Liver (tissue), 9 donors: ENCODE results near the gene SRCAP. TPM values are rescaled to one million over a fixed set of nuclear protein-coding genes. Genes with fewer than 3 reads are reported as not detected.

Source experiments
- DNase-seq: peaks from one replicate; pipeline ENCODE4 v3.0.0-alpha.2; 2017; ENCODE audit warnings: low spot score
- H3K27ac ChIP-seq, 2 donors: one replicate each; pipeline ENCODE4 v1.7.0; 2013; ENCODE audit warnings: inconsistent platforms in 2 of 2, low read length in 2 of 2, control low read depth in 1 of 2, low read depth in 1 of 2, mild to moderate bottlenecking in 1 of 2
- H3K27me3 ChIP-seq, 4 donors: one replicate each; pipeline versions ENCODE4 v1.6.1 to v1.7.0; 2013; ENCODE audit warnings: low read length in 3 of 4, inconsistent platforms in 1 of 4, mild to moderate bottlenecking in 1 of 4, moderate library complexity in 1 of 4; ENCODE audit not compliant: control insufficient read depth in 4 of 4, insufficient read depth in 4 of 4
- H3K36me3 ChIP-seq, 4 donors: one replicate each; pipeline versions ENCODE4 v1.6.1 to v1.7.0; 2013; ENCODE audit warnings: low read length in 3 of 4, mild to moderate bottlenecking in 3 of 4, low read depth in 1 of 4, moderate library complexity in 1 of 4; ENCODE audit not compliant: control insufficient read depth in 4 of 4, insufficient read depth in 3 of 4
- H3K4me1 ChIP-seq, 4 donors: one replicate each; pipeline versions ENCODE4 v1.6.1 to v1.7.0; 2013; ENCODE audit warnings: low read length in 3 of 4, mild to moderate bottlenecking in 3 of 4, moderate library complexity in 1 of 4; ENCODE audit not compliant: control insufficient read depth in 4 of 4, insufficient read depth in 4 of 4
- H3K4me3 ChIP-seq, 3 donors: one replicate each; pipeline versions ENCODE4 v1.6.1 to v1.7.0; 2013; ENCODE audit warnings: low read length in 3 of 3, control low read depth in 1 of 3, low read depth in 1 of 3, mild to moderate bottlenecking in 1 of 3
- H3K9ac ChIP-seq, 2 donors: one replicate each; pipeline ENCODE4 v1.7.0; 2013; ENCODE audit warnings: low read length in 2 of 2, mild to moderate bottlenecking in 2 of 2, moderate library complexity in 2 of 2, control low read depth in 1 of 2, low read depth in 1 of 2
- H3K9me3 ChIP-seq, 4 donors: one replicate each; pipeline versions ENCODE4 v1.6.1 to v1.7.0; 2013; ENCODE audit warnings: low read length in 3 of 4; ENCODE audit not compliant: control insufficient read depth in 4 of 4
- ATF3 ChIP-seq: IDR thresholded peaks from 2 replicates; pipeline ENCODE4 v1.6.1; 2016; ENCODE audit warnings: antibody characterized with exemption
- CTCF ChIP-seq: fragments of 150-350 bp; IDR thresholded peaks from 2 replicates; pipeline ENCODE4 v1.5.1; 2017; ENCODE audit warnings: improper control_type of control experiment, low read depth, low read length; ENCODE audit not compliant: missing input control
- EGR1 ChIP-seq, 2 donors: IDR thresholded peaks; 2 replicates each; pipeline ENCODE4 v1.6.1; 2016 to 2018; ENCODE audit warnings: antibody characterized with exemption in 2 of 2, low read depth in 2 of 2
- FOXA1 ChIP-seq: IDR thresholded peaks from 2 replicates; pipeline ENCODE4 v1.6.1; 2016; ENCODE audit warnings: antibody characterized with exemption
- FOXA2 ChIP-seq: IDR thresholded peaks from 2 replicates; pipeline ENCODE4 v1.6.1; 2016; ENCODE audit warnings: antibody characterized with exemption
- GABPA ChIP-seq, 2 donors: IDR thresholded peaks in 1 of 2; conservative IDR thresholded peaks in 1 of 2; 2 replicates each; pipeline ENCODE4 v1.6.1; 2016; ENCODE audit warnings: antibody characterized with exemption in 2 of 2, mild to moderate bottlenecking in 1 of 2, moderate library complexity in 1 of 2
- HNF4A ChIP-seq, 2 donors: conservative IDR thresholded peaks; 2 replicates each; pipeline ENCODE4 v1.6.1; 2016; ENCODE audit warnings: antibody characterized with exemption in 2 of 2, mild to moderate bottlenecking in 2 of 2
- HNF4G ChIP-seq: IDR thresholded peaks from 2 replicates; pipeline ENCODE4 v1.6.1; 2016; ENCODE audit warnings: antibody characterized with exemption
- JUND ChIP-seq, 2 donors: IDR thresholded peaks; 2 replicates each; pipeline ENCODE4 v1.6.1; 2016; ENCODE audit warnings: antibody characterized with exemption in 2 of 2
- MAX ChIP-seq: IDR thresholded peaks from 2 replicates; pipeline ENCODE4 v1.6.1; 2016; ENCODE audit warnings: antibody characterized with exemption
- NR2F2 ChIP-seq: IDR thresholded peaks from 2 replicates; pipeline ENCODE4 v1.6.1; 2016; ENCODE audit warnings: antibody characterized with exemption
- RAD21 ChIP-seq, 2 donors: IDR thresholded peaks; 2 replicates each; pipeline ENCODE4 v1.6.1; 2016; ENCODE audit warnings: antibody characterized with exemption in 2 of 2, mild to moderate bottlenecking in 2 of 2
- REST ChIP-seq: IDR thresholded peaks from 2 replicates; pipeline ENCODE4 v1.6.1; 2016; ENCODE audit warnings: antibody characterized with exemption, mild to moderate bottlenecking
- RXRA ChIP-seq, 2 donors: IDR thresholded peaks; 2 replicates each; pipeline ENCODE4 v1.6.1; 2017 to 2018; ENCODE audit warnings: antibody characterized with exemption in 2 of 2, mild to moderate bottlenecking in 1 of 2
- SP1 ChIP-seq: IDR thresholded peaks from 2 replicates; pipeline ENCODE4 v1.6.1; 2018; ENCODE audit warnings: antibody characterized with exemption, mild to moderate bottlenecking
- TAF1 ChIP-seq: conservative IDR thresholded peaks from 2 replicates; pipeline ENCODE4 v1.6.1; 2016; ENCODE audit warnings: antibody characterized with exemption, mild to moderate bottlenecking
- YY1 ChIP-seq: IDR thresholded peaks from 2 replicates; pipeline ENCODE4 v1.6.1; 2016; ENCODE audit warnings: antibody characterized with exemption, mild to moderate bottlenecking
- ZBTB33 ChIP-seq: IDR thresholded peaks from 2 replicates; pipeline ENCODE4 v1.6.1; 2016; ENCODE audit warnings: antibody characterized with exemption
- WGBS: extraction: QIAGEN DNeasy Blood & Tissue Kit; methylation state at CpG from one replicate; pipeline ENCODE4 v1.1.7; 2013; 5-methylcytosine and 5-hydroxymethylcytosine counted together
- polyA plus RNA-seq, 2 donors: library from polyadenylated mRNA; stranded (reverse) in 1 of 2; unstranded in 1 of 2; fragments of 200-250 nt in 1 of 2; fragments of >200 nt in 1 of 2; fragmentation: Nextera tagmentation in 1 of 2; extraction: Ambion mirVana in 1 of 2; gene quantifications; one replicate each; pipeline versions ENCODE4 v1.2.1 to v1.2.3, GENCODE V29; 2013 to 2015
- total RNA-seq, 2 donors: library from RNA; depleted of rRNA; stranded (reverse); fragments of >200 nt; gene quantifications; one replicate each; pipeline ENCODE4 v1.2.3, GENCODE V29; 2014
- donor health status: healthy.
- donor health status: healthy.
- donor health status: healthy.
- donor health status: healthy.
- donor health status: healthy.

The SRCAP gene
- total and polyA plus RNA-seq, 4 donors: 7.6 to 27.7 (median 17.7) TPM

GRCh38 chr16:30650369-30651123 is 48.4 kb upstream of the SRCAP start, which contains the start of gene PRR14:
PRR14 (plus strand) TSS chr16:30650960; CDS start chr16:30651646, 686 bp downstream.
- peaks cover 0 to 21% (median 9%) of the 10 kb centered on the region in 4 donors for H3K4me1 ChIP-seq
- TF ChIP-seq NR2F2: peak; percentile 74
- peak; percentile 89 for TF ChIP-seq ZBTB33
- peak; percentile 98 for TF ChIP-seq SP1
- peak; percentile 39 to 62 for TF ChIP-seq EGR1 (IDR thresholded peaks at IDR 0.05; ENCODE audit: low read depth in 2 of 2)
- TF ChIP-seq CTCF: peak; percentile 55
- peak; percentile 90 to 94 for TF ChIP-seq JUND (IDR thresholded peaks at IDR 0.05)
- no peak for TF ChIP-seq HNF4G
- no peak for TF ChIP-seq FOXA2
- peak; percentile 44 for TF ChIP-seq TAF1
- peak; percentile 52 to 63 for TF ChIP-seq HNF4A (conservative IDR thresholded peaks at IDR 0.05)
- TF ChIP-seq ATF3: peak; percentile 75
- peak; percentile 73 to 82 for TF ChIP-seq RXRA (IDR thresholded peaks at IDR 0.05)
- peak; percentile 100 for TF ChIP-seq YY1
- peak; percentile 55 to 84 for TF ChIP-seq GABPA (IDR thresholded peaks at IDR 0.05 in 1 of 2, conservative IDR thresholded peaks at IDR 0.05 in 1 of 2)
- TF ChIP-seq REST: peak; percentile 49
- peak; percentile 46 to 54 for TF ChIP-seq RAD21 (IDR thresholded peaks at IDR 0.05)
- TF ChIP-seq MAX: peak; percentile 73
- TF ChIP-seq FOXA1: peak; percentile 30
- under 1% methylated on average over 53 of the region's 53 CpGs for WGBS

More at GRCh38 chr16:30650369-30651123, 48.4 kb upstream of the SRCAP start, which contains the start of gene PRR14:
- Histone ChIP-seq H3K27me3 (no peaks in the 10 kb centered on the region), H3K9ac (peak within 1 kb of the TSS; percentile 83 to 84), H3K9me3 (no peaks in the 10 kb centered on the region), H3K27ac (peak within 1 kb of the TSS; percentile 87 to 97), H3K36me3 (peaks cover 2 to 21% (median 15%) of the 10 kb centered on the region in 4 donors), H3K4me3 (peak within 1 kb of the TSS; percentile 81 to 97 (median 84))
- DNase-seq: peak; percentile 98
